ENCODE measurements around the gene SLC35A3. TPM values are rescaled to one million over a fixed set of nuclear protein-coding genes. Genes with fewer than 3 reads are reported as not detected.
"Not testable (repeated sequence)": the region's sequence is repeated elsewhere in the genome, so short reads cannot be mapped to it uniquely, and the experiment has no call there.

Gene SLC35A3
- total and polyA plus RNA-seq, 7 experiments from 2014 or later, result 13.9 to 31.6 (median 24.2) TPM

GRCh38 chr1:99969260-99969728 lies 502 bp upstream of the SLC35A3 start:
- Histone ChIP-seq H3K36me3 (ENCODE audit: control insufficient read depth in 2 of 3, insufficient read depth in 3 of 3, low read length in 3 of 3) (peaks cover 0 to 3% (median 0%) of the 10 kb centered on the region in 3 experiments), H3K27me3 (ENCODE audit: control insufficient read depth in 2 of 2, insufficient read depth in 2 of 2, low read length in 2 of 2) (no peaks in the 10 kb centered on the region), H3K4me1 (ENCODE audit: control insufficient read depth in 2 of 2, insufficient read depth in 2 of 2, low read length in 2 of 2) (peaks cover 6 to 20% of the 10 kb centered on the region in 2 donors), H3K4me3 (ENCODE audit: low read length) (peak overlapping the region; percentile 75), H3K27ac (ENCODE audit: low read depth, low read length) (peak overlapping the region; percentile 83), H3K9me3 (ENCODE audit: control insufficient read depth in 2 of 3, low read length in 3 of 3) (no peaks in the 10 kb centered on the region)
- ChIA-PET CTCF (no interaction called here), POLR2A (interaction anchor here (0.7 to 2.1 kb wide), 5 partner anchors 18 to 488 kb away, joined by 3 to 22 read pairs (median 4); partner anchors contain the start of genes SASS6 and TRMT13)
- DNase-seq (no peak), ATAC-seq (peak; percentile 2)
- Mint-ChIP-seq H3K27ac (peak overlapping the region; percentile 77 to 99 (median 93)), H3K4me1 (peaks cover 22 to 53% (median 40%) of the 10 kb centered on the region in 7 donors), H3K27me3 (no peaks in the 10 kb centered on the region), H3K36me3 (peaks cover 0 to 3% (median 0%) of the 10 kb centered on the region in 5 donors), H3K4me3 (peak overlapping the region; percentile 96 to 100 (median 100)), H3K9me3 (peaks cover 0 to 4% (median 0%) of the 10 kb centered on the region in 11 donors)
- intact Hi-C loops (cut with micrococcal nuclease), result loop anchor here (1.0 to 10.0 kb wide), 3 partner anchors 69 to 926 kb away; partner anchors contain the start of genes AGL (in 1 of the 2), EXTL2 (in 1 of the 2) and SLC30A7 (in 1 of the 2)

- Mint-ChIP-seq H3K9me3 (peaks cover 0 to 4% (median 0%) of the 10 kb centered on the region in 11 donors), H3K27ac (peak overlapping the region; percentile 91 to 99 (median 97)), H3K4me3 (peak overlapping the region; percentile 96 to 100 (median 100)), H3K27me3 (no peaks in the 10 kb centered on the region), H3K4me1 (peaks cover 28 to 62% (median 45%) of the 10 kb centered on the region in 7 donors), H3K36me3 (peaks cover 0 to 7% (median 7%) of the 10 kb centered on the region in 5 donors)
- DNase-seq (peak in 1 of 9 donors; percentile 2), ATAC-seq (no peak)
- H3K36me3 ChIP-seq (ENCODE audit: control insufficient read depth in 2 of 3, insufficient read depth in 3 of 3, low read length in 3 of 3), result peaks cover 0 to 11% (median 0%) of the 10 kb centered on the region in 3 experiments
- ChIA-PET POLR2A (interaction anchor here (1.0 to 2.1 kb wide), 3 partner anchors 68 to 295 kb away, joined by 3 to 22 read pairs (median 5); partner anchors contain the start of genes AGL and RTCA), CTCF (no interaction called here)
- peak overlapping the region; percentile 75 for H3K4me3 ChIP-seq (ENCODE audit: low read length)
- H3K27ac ChIP-seq (ENCODE audit: low read depth, low read length), result peak overlapping the region; percentile 83
- no peaks in the 10 kb centered on the region for H3K9me3 ChIP-seq (ENCODE audit: control insufficient read depth in 2 of 3, low read length in 3 of 3)
- no peaks in the 10 kb centered on the region for H3K27me3 ChIP-seq (ENCODE audit: control insufficient read depth in 2 of 2, insufficient read depth in 2 of 2, low read length in 2 of 2)
- H3K4me1 ChIP-seq (ENCODE audit: control insufficient read depth in 2 of 2, insufficient read depth in 2 of 2, low read length in 2 of 2), result peaks cover 6 to 20% of the 10 kb centered on the region in 2 donors
- intact Hi-C loops (cut with micrococcal nuclease), result loop anchor here (1.0 to 5.0 kb wide), 5 partner anchors 120 to 382 kb away; partner anchors contain the start of genes CDC14A (in 2 of the 2), RTCA (in 2 of the 2), TRMT13 (in 2 of the 2) and AGL (in 1 of the 2)
These were observed 988 bp downstream of the SLC35A3 start for GRCh38 chr1:99970713-99971255.

- H3K27me3 ChIP-seq (ENCODE audit: control insufficient read depth in 2 of 2, insufficient read depth in 2 of 2, low read length in 2 of 2); H3K4me3 ChIP-seq (ENCODE audit: low read length); H3K27ac ChIP-seq (ENCODE audit: low read depth, low read length); H3K9me3 ChIP-seq (ENCODE audit: control insufficient read depth in 2 of 3, low read length in 3 of 3); POLR2A ChIA-PET; H3K9me3 Mint-ChIP-seq; H3K27me3 Mint-ChIP-seq; ATAC-seq; DNase-seq: not testable (repeated sequence)
- Mint-ChIP-seq H3K4me1 (peaks cover 28 to 62% (median 52%) of the 10 kb centered on the region in 7 donors), H3K36me3 (peaks cover 0 to 15% (median 7%) of the 10 kb centered on the region in 5 donors), H3K4me3 (peak overlapping the region; percentile 28 to 99 (median 56)), H3K27ac (peak overlapping the region in 1 of 9 donors; percentile 74)
- Histone ChIP-seq H3K4me1 (ENCODE audit: control insufficient read depth in 2 of 2, insufficient read depth in 2 of 2, low read length in 2 of 2) (peaks cover 6 to 20% of the 10 kb centered on the region in 2 donors), H3K36me3 (ENCODE audit: control insufficient read depth in 2 of 3, insufficient read depth in 3 of 3, low read length in 3 of 3) (peaks cover 0 to 13% (median 0%) of the 10 kb centered on the region in 3 experiments)
- intact Hi-C loops (cut with micrococcal nuclease), result loop anchor here (5.0 kb wide), 2 partner anchors 295 to 380 kb away; partner anchors contain the start of genes RTCA (in 2 of the 2) and CDC14A (in 1 of the 2)
- CTCF ChIA-PET, result interaction anchor here (0.7 kb wide), 1 partner anchor 170 kb away, joined by 4 read pairs; no protein-coding TSS in a partner anchor
These were observed 2.3 kb downstream of the SLC35A3 start for GRCh38 chr1:99972066-99972465.

GRCh38 chr1:99975529-99975928 lies 5.7 kb downstream of the SLC35A3 start:
- Histone ChIP-seq H3K9me3 (ENCODE audit: control insufficient read depth in 2 of 3, low read length in 3 of 3) (no peaks in the 10 kb centered on the region), H3K4me1 (ENCODE audit: control insufficient read depth in 2 of 2, insufficient read depth in 2 of 2, low read length in 2 of 2) (peaks cover 6 to 11% of the 10 kb centered on the region in 2 donors), H3K36me3 (ENCODE audit: control insufficient read depth in 2 of 3, insufficient read depth in 3 of 3, low read length in 3 of 3) (peaks cover 0 to 10% (median 0%) of the 10 kb centered on the region in 3 experiments), H3K4me3 (ENCODE audit: low read length) (no peak overlapping the region), H3K27ac (ENCODE audit: low read depth, low read length) (no peak overlapping the region), H3K27me3 (ENCODE audit: control insufficient read depth in 2 of 2, insufficient read depth in 2 of 2, low read length in 2 of 2) (no peaks in the 10 kb centered on the region)
- intact Hi-C loops (cut with micrococcal nuclease), result no loop called here
- H3K4me1 Mint-ChIP-seq, result peaks cover 16 to 56% (median 32%) of the 10 kb centered on the region in 7 donors
- peaks cover 0 to 21% (median 7%) of the 10 kb centered on the region in 5 donors for H3K36me3 Mint-ChIP-seq
- H3K27ac Mint-ChIP-seq, result peak overlapping the region in 1 of 9 donors; percentile 5
- H3K9me3 Mint-ChIP-seq, result no peaks in the 10 kb centered on the region
- H3K4me3 Mint-ChIP-seq, result no peak overlapping the region
- POLR2A ChIA-PET, result no interaction called here
- no peak for DNase-seq
- H3K27me3 Mint-ChIP-seq, result no peaks in the 10 kb centered on the region
- CTCF ChIA-PET, result no interaction called here
- no peak for ATAC-seq

GRCh38 chr1:99977326-99977725 lies 7.5 kb downstream of the SLC35A3 start:
- H3K9me3 Mint-ChIP-seq; H3K27me3 ChIP-seq (ENCODE audit: control insufficient read depth in 2 of 2, insufficient read depth in 2 of 2, low read length in 2 of 2); H3K27ac Mint-ChIP-seq; DNase-seq; ATAC-seq; intact Hi-C loops (cut with micrococcal nuclease); H3K4me3 Mint-ChIP-seq; H3K4me1 ChIP-seq (ENCODE audit: control insufficient read depth in 2 of 2, insufficient read depth in 2 of 2, low read length in 2 of 2); CTCF ChIA-PET; H3K27me3 Mint-ChIP-seq; H3K4me3 ChIP-seq (ENCODE audit: low read length); H3K9me3 ChIP-seq (ENCODE audit: control insufficient read depth in 2 of 3, low read length in 3 of 3); H3K27ac ChIP-seq (ENCODE audit: low read depth, low read length): not testable (repeated sequence)
- peaks cover 0 to 10% (median 0%) of the 10 kb centered on the region in 3 experiments for H3K36me3 ChIP-seq (ENCODE audit: control insufficient read depth in 2 of 3, insufficient read depth in 3 of 3, low read length in 3 of 3)
- Mint-ChIP-seq H3K36me3 (peaks cover 0 to 24% (median 7%) of the 10 kb centered on the region in 5 donors), H3K4me1 (peaks cover 6 to 43% (median 24%) of the 10 kb centered on the region in 7 donors)
- POLR2A ChIA-PET, result interaction anchor here (1.2 kb wide), 1 partner anchor 156 kb away, joined by 3 read pairs; the partner anchor contains the start of genes SASS6 and TRMT13

- intact Hi-C loops (cut with micrococcal nuclease), result no loop called here
- ChIA-PET POLR2A (interaction anchor here (1.2 kb wide), 1 partner anchor 155 kb away, joined by 3 read pairs; the partner anchor contains the start of genes SASS6 and TRMT13), CTCF (no interaction called here)
- Mint-ChIP-seq H3K36me3 (peaks cover 0 to 28% (median 12%) of the 10 kb centered on the region in 5 donors), H3K4me1 (peaks cover 3 to 35% (median 15%) of the 10 kb centered on the region in 7 donors), H3K4me3 (no peak overlapping the region), H3K27ac (no peak overlapping the region), H3K27me3 (no peaks in the 10 kb centered on the region), H3K9me3 (peaks cover 0 to 4% (median 0%) of the 10 kb centered on the region in 11 donors)
- Histone ChIP-seq H3K4me3 (ENCODE audit: low read length) (no peak overlapping the region), H3K27me3 (ENCODE audit: control insufficient read depth in 2 of 2, insufficient read depth in 2 of 2, low read length in 2 of 2) (no peaks in the 10 kb centered on the region), H3K36me3 (ENCODE audit: control insufficient read depth in 2 of 3, insufficient read depth in 3 of 3, low read length in 3 of 3) (peaks cover 0 to 10% (median 0%) of the 10 kb centered on the region in 3 experiments), H3K9me3 (ENCODE audit: control insufficient read depth in 2 of 3, low read length in 3 of 3) (no peaks in the 10 kb centered on the region), H3K4me1 (ENCODE audit: control insufficient read depth in 2 of 2, insufficient read depth in 2 of 2, low read length in 2 of 2) (no peaks in the 10 kb centered on the region), H3K27ac (ENCODE audit: low read depth, low read length) (no peak overlapping the region)
- ATAC-seq (no peak), DNase-seq (no peak)
These were observed 8.4 kb downstream of the SLC35A3 start for GRCh38 chr1:99978218-99978617.
